Natural killer cell (primary cell): ENCODE data around the gene PFKFB2. TPM values are rescaled to one million over a fixed set of nuclear protein-coding genes. Genes with fewer than 3 reads are reported as not detected.

ENCODE experiments used
- ATAC-seq, 3 donors: fragments of 150-1000 bp in 2 of 3; fragments of 200-7000 bp in 1 of 3; cut with Tn5 transposase; 1 replicate in 1 of 3; 2 replicates in 2 of 3; pipeline ENCODE4 v1.10.0; 2021; ENCODE audit warnings: mild to moderate bottlenecking in 2 of 3, moderate library complexity in 2 of 3
- DNase-seq, 2 donors: peaks; one replicate each; pipeline versions ENCODE4 v3.0.0 to v3.0.0-alpha.2; 2013 to 2021; ENCODE audit warnings: mixed read lengths in 1 of 2
- H3K27ac ChIP-seq: one replicate; pipeline ENCODE4 v1.5.1; 2013; ENCODE audit warnings: mild to moderate bottlenecking, low read length
- H3K27me3 ChIP-seq: one replicate; pipeline ENCODE4 v1.6.1; 2013; ENCODE audit warnings: low read length; ENCODE audit not compliant: control insufficient read depth, insufficient read depth
- H3K36me3 ChIP-seq: one replicate; pipeline ENCODE4 v1.6.1; 2013; ENCODE audit warnings: low read length; ENCODE audit not compliant: control insufficient read depth, insufficient read depth
- H3K4me1 ChIP-seq: one replicate; pipeline ENCODE4 v1.6.1; 2013; ENCODE audit warnings: low read length; ENCODE audit not compliant: control insufficient read depth, insufficient read depth
- H3K4me3 ChIP-seq: one replicate; pipeline ENCODE4 v1.5.1; 2013; ENCODE audit warnings: low read length
- H3K9me3 ChIP-seq: one replicate; pipeline ENCODE4 v1.6.1; 2013; ENCODE audit warnings: low read length; ENCODE audit not compliant: control insufficient read depth, insufficient read depth
- H3K27ac Mint-ChIP-seq, 2 donors: one replicate each; pipeline ENCODE4 v1.8.0; 2022; ENCODE audit warnings: mild to moderate bottlenecking in 2 of 2, mixed read lengths in 2 of 2, moderate library complexity in 1 of 2
- H3K27me3 Mint-ChIP-seq, 2 donors: one replicate each; pipeline ENCODE4 v1.8.0; 2022; ENCODE audit warnings: low read depth in 2 of 2, mixed read lengths in 2 of 2
- H3K36me3 Mint-ChIP-seq: one replicate; pipeline ENCODE4 v1.8.0; 2022; ENCODE audit warnings: mixed read lengths
- H3K4me1 Mint-ChIP-seq, 2 donors: one replicate each; pipeline ENCODE4 v1.8.0; 2022; ENCODE audit warnings: mixed read lengths in 2 of 2
- H3K4me3 Mint-ChIP-seq: one replicate; pipeline ENCODE4 v1.8.0; 2022; ENCODE audit warnings: mild to moderate bottlenecking, moderate library complexity, mixed read lengths
- H3K9me3 Mint-ChIP-seq, 2 donors: one replicate each; pipeline ENCODE4 v1.8.0; 2022; ENCODE audit warnings: mixed read lengths in 2 of 2
- WGBS: methylation state at CpG from one replicate; pipeline ENCODE4 v1.1.7; 2013; ENCODE audit warnings: missing lambda C conversion rate; ENCODE audit not compliant: insufficient coverage; 5-methylcytosine and 5-hydroxymethylcytosine counted together
- intact Hi-C: fragments of 100-400 bp; cut with micrococcal nuclease; formaldehyde crosslinking; loops from one replicate; pipeline ENCODE4 v1.14.2; 2022
- total RNA-seq, 4 donors: library from RNA; stranded (reverse); fragments of 120-200 nt in 1 of 4; gene quantifications; one replicate each; pipeline versions ENCODE4 v1.2.3 to v1.2.4, GENCODE V29; 2013 to 2022
- TF ChIP-seq, protein P1 (sequence below): fragments of 200-600 bp; IDR thresholded peaks from one replicate; pipeline ENCODE4 v1.8.0; 2022; ENCODE audit warnings: antibody characterized with exemption

PFKFB2 gene
- total RNA-seq, 3 donors from 2014 or later (not counting 1 experiment from before 2014, with no cell fraction given) = 5.3 to 8.5 (median 7.4) TPM

DNA sequence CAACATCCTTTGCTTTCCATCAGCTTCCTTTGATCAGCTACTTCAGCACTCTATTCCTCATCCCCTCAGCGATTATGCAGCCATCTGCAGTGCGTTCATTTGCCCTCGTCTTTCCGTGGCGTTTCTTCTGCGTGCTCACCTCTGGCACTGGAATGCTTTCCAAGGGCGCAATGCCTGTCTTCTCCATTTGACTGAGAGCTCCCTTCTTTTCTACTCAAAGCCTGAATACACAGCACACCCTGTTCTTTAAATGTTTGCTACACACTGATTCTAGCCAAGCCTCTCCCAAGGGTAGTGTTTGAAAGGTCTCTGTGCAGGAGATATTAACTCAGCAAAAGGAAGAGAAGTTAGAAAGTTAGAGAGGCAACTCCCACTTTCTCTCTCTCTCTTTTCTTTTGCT is 43.1 kb upstream of the PFKFB2 start:
- Mint-ChIP-seq H3K27me3 (peaks cover 29 to 51% of the 10 kb centered on the region in 2 donors), H3K27ac (no peak overlapping the region), H3K4me1 (peaks cover 0 to 3% of the 10 kb centered on the region in 2 donors), H3K9me3 (no peaks in the 10 kb centered on the region), H3K36me3 (no peaks in the 10 kb centered on the region), H3K4me3 (no peak overlapping the region)
- H3K27ac ChIP-seq = no peak overlapping the region
- no peaks in the 10 kb centered on the region for H3K27me3 ChIP-seq
- no peaks in the 10 kb centered on the region for H3K9me3 ChIP-seq
- TF ChIP-seq, protein P1, sequence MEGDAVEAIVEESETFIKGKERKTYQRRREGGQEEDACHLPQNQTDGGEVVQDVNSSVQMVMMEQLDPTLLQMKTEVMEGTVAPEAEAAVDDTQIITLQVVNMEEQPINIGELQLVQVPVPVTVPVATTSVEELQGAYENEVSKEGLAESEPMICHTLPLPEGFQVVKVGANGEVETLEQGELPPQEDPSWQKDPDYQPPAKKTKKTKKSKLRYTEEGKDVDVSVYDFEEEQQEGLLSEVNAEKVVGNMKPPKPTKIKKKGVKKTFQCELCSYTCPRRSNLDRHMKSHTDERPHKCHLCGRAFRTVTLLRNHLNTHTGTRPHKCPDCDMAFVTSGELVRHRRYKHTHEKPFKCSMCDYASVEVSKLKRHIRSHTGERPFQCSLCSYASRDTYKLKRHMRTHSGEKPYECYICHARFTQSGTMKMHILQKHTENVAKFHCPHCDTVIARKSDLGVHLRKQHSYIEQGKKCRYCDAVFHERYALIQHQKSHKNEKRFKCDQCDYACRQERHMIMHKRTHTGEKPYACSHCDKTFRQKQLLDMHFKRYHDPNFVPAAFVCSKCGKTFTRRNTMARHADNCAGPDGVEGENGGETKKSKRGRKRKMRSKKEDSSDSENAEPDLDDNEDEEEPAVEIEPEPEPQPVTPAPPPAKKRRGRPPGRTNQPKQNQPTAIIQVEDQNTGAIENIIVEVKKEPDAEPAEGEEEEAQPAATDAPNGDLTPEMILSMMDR = no peak
- 95% methylated on average over 7 of the region's 7 CpGs for WGBS
- no peak for ATAC-seq
- H3K4me3 ChIP-seq = no peak overlapping the region
- H3K4me1 ChIP-seq = no peaks in the 10 kb centered on the region
- no peak for DNase-seq
- H3K36me3 ChIP-seq = no peaks in the 10 kb centered on the region
- intact Hi-C loops = no loop called here

DNA sequence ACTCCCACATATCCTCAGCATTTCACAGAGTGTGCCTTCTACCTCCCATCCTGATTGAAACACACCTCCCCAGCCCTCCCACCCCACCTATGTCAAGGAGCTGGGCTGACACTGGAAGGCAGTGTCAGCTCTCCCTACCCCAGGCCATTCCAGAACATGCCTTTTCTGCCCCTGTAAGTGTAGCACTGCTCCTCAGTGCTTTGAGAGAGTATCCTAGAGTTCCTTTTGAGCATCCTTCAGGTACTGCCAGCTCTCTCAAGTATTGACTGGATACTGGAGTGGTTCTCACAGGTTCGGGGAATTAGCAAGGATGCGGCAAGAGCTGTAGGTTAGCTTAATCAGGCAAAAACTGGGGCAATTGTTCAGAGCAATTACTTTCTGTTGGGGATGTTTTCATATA is 42.3 kb upstream of the PFKFB2 start:
- 96% methylated on average over 2 of the region's 2 CpGs for WGBS
- H3K27ac Mint-ChIP-seq = no peak overlapping the region
- TF ChIP-seq, protein P1 = no peak
- no peaks in the 10 kb centered on the region for H3K9me3 Mint-ChIP-seq
- Histone ChIP-seq H3K4me1 (no peaks in the 10 kb centered on the region), H3K27me3 (no peaks in the 10 kb centered on the region), H3K9me3 (no peaks in the 10 kb centered on the region), H3K27ac (no peak overlapping the region), H3K36me3 (no peaks in the 10 kb centered on the region), H3K4me3 (no peak overlapping the region)
- no peak overlapping the region for H3K4me3 Mint-ChIP-seq
- ATAC-seq (no peak), DNase-seq (no peak)
- no peaks in the 10 kb centered on the region for H3K36me3 Mint-ChIP-seq
- H3K27me3 Mint-ChIP-seq = peaks cover 31 to 49% of the 10 kb centered on the region in 2 donors
- H3K4me1 Mint-ChIP-seq = no peaks in the 10 kb centered on the region
- intact Hi-C loops = no loop called here

DNA sequence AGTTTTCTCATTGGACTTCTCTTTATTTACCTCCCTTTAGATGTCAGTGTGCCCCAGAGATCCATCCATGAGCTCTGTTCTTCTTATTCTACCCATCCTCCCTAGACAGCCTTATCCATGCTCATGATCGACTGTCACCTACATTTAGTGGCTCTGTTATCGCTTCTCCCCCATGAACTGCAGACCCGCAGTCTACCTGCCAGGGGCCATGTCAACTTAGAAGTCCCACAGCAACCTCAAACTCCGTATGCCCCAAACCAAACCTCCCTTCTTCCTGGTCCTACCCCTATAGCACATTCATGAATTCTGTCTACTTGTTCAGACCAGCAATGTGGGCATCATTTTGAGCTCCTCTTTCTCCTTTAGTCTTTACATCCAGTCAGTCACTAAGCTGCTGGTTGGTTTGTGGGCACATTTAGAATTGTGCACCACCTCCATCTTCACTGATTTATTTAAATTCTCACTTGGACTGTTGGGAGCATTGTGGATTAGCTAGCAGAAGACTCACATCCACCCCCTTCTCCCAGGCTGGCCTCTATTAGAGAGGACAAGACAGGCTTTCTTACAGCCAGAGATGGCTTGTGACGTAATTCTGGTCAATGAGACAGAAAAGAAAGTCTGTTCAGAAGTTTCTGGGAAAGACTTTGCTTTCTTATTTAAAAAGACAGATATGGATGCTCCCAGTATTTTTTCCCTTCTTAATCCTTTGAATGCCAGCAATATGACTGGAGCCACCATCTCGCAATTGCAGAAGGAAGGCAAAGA is 39.6 kb upstream of the PFKFB2 start:
- ATAC-seq = no peak
- no peak overlapping the region for H3K27ac ChIP-seq
- WGBS = 88% methylated on average over 5 of the region's 6 CpGs
- Mint-ChIP-seq H3K27ac (no peak overlapping the region), H3K27me3 (peaks cover 37 to 40% of the 10 kb centered on the region in 2 donors), H3K4me3 (no peak overlapping the region), H3K9me3 (no peaks in the 10 kb centered on the region), H3K4me1 (no peaks in the 10 kb centered on the region), H3K36me3 (no peaks in the 10 kb centered on the region)
- no peaks in the 10 kb centered on the region for H3K9me3 ChIP-seq
- no peaks in the 10 kb centered on the region for H3K4me1 ChIP-seq
- TF ChIP-seq, protein P1 = no peak
- intact Hi-C loops = no loop called here
- no peak overlapping the region for H3K4me3 ChIP-seq
- H3K27me3 ChIP-seq = no peaks in the 10 kb centered on the region
- H3K36me3 ChIP-seq = no peaks in the 10 kb centered on the region
- DNase-seq = no peak

DNA sequence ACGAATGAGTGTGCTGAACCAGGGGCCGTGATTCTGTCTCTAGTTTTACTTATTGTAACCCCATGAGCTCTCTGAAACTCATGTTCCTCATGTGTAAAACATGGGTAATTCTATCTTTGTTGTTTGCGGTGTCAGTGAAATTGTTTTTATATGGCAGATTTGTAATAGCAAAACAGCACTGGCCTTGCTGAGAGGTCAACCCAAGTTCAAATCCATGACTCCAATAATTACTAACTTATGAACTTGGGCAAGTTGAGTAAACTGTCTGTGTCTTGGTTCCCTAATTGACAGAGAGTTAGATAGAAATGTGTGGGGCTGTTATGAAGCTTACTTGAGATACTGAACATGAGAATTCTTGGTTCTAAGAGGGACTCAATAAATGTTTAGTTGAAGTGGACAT is 38.3 kb upstream of the PFKFB2 start:
- Mint-ChIP-seq H3K27me3 (peaks cover 38 to 40% of the 10 kb centered on the region in 2 donors), H3K4me3 (no peak overlapping the region), H3K4me1 (no peaks in the 10 kb centered on the region), H3K27ac (no peak overlapping the region), H3K36me3 (no peaks in the 10 kb centered on the region), H3K9me3 (no peaks in the 10 kb centered on the region)
- intact Hi-C loops = no loop called here
- DNase-seq = no peak
- TF ChIP-seq, protein P1 = no peak
- ATAC-seq = no peak
- H3K27me3 ChIP-seq = no peaks in the 10 kb centered on the region
- no peak overlapping the region for H3K27ac ChIP-seq
- no peaks in the 10 kb centered on the region for H3K36me3 ChIP-seq
- H3K9me3 ChIP-seq = no peaks in the 10 kb centered on the region
- no peaks in the 10 kb centered on the region for H3K4me1 ChIP-seq
- no peak overlapping the region for H3K4me3 ChIP-seq
- WGBS = 85% methylated on average over 2 of the region's 3 CpGs
